Fibroblast of lung (primary cell): ENCODE data around the gene LCA5. TPM values are rescaled to one million over a fixed set of nuclear protein-coding genes. Genes with fewer than 3 reads are reported as not detected.
A peak's percentile ranks its signal among the peaks of the same experiment; 100 is the strongest.

Experiments used
- DNase-seq, 2 donors: peaks; one replicate each; pipeline versions ENCODE4 v3.0.0 to v3.0.0-alpha.2; 2010; ENCODE audit warnings: low read depth in 2 of 2
- H2AFZ ChIP-seq: 2 replicates; pipeline ENCODE4 v1.5.1; 2012; ENCODE audit warnings: low read length, control low read depth, inconsistent platforms
- H3K27ac ChIP-seq: 2 replicates; pipeline ENCODE4 v1.5.1; 2011; ENCODE audit warnings: low read length, control low read depth; ENCODE audit not compliant: insufficient read depth
- H3K27me3 ChIP-seq: 2 replicates; pipeline ENCODE4 v1.5.1; 2011; ENCODE audit warnings: mild to moderate bottlenecking, low read length; ENCODE audit not compliant: control insufficient read depth, insufficient read depth
- H3K36me3 ChIP-seq: 2 replicates; pipeline ENCODE4 v1.5.1; 2011; ENCODE audit warnings: low read length; ENCODE audit not compliant: control insufficient read depth, insufficient read depth
- H3K4me1 ChIP-seq: 2 replicates; pipeline ENCODE4 v1.5.1; 2011; ENCODE audit warnings: low read length; ENCODE audit not compliant: control insufficient read depth, insufficient read depth; ENCODE audit errors: extremely low read depth
- H3K4me2 ChIP-seq: 2 replicates; pipeline ENCODE4 v1.5.1; 2011; ENCODE audit warnings: low read length, control low read depth; ENCODE audit not compliant: insufficient read depth; ENCODE audit errors: extremely low read depth
- H3K4me3 ChIP-seq, 4 experiments: fragments of 200-600 bp in 1 of 4; sonication (generic) in 1 of 4; replicated peaks in 1 of 4; 2 replicates each; pipeline ENCODE4 v1.5.1; 2011 to 2016; ENCODE audit warnings: low read length in 4 of 4, low read depth in 3 of 4, mild to moderate bottlenecking in 3 of 4, control low read depth in 2 of 4, inconsistent platforms in 1 of 4, mixed read lengths in 1 of 4; ENCODE audit not compliant: insufficient read depth in 1 of 4; ENCODE audit errors: control extremely low read depth in 1 of 4
- H3K79me2 ChIP-seq: 2 replicates; pipeline ENCODE4 v1.5.1; 2012; ENCODE audit warnings: mild to moderate bottlenecking, low read length, inconsistent platforms; ENCODE audit not compliant: control insufficient read depth, insufficient read depth
- H3K9ac ChIP-seq: 2 replicates; pipeline ENCODE4 v1.5.1; 2011; ENCODE audit warnings: mild to moderate bottlenecking, low read length, control low read depth; ENCODE audit not compliant: insufficient read depth
- H3K9me3 ChIP-seq: 2 replicates; pipeline ENCODE4 v1.5.1; 2012; ENCODE audit warnings: low read depth, low read length; ENCODE audit not compliant: control insufficient read depth, insufficient read depth
- H4K20me1 ChIP-seq: 2 replicates; pipeline ENCODE4 v1.5.1; 2011; ENCODE audit warnings: low read length; ENCODE audit not compliant: control insufficient read depth, insufficient read depth; ENCODE audit errors: extremely low read depth
- EZH2 ChIP-seq: IDR thresholded peaks from 2 replicates; pipeline ENCODE4 v1.5.1; 2012; ENCODE audit warnings: low read length, control low read depth, mild to moderate bottlenecking; ENCODE audit errors: missing control alignments
- polyA plus RNA-seq, 2 donors: library from polyadenylated mRNA; depleted of rRNA in 1 of 2; stranded (reverse) in 1 of 2; unstranded in 1 of 2; fragments of >200 nt; gene quantifications; 2 replicates each; pipeline ENCODE4 v1.2.1, GENCODE V29; 2011 to 2012; ENCODE audit warnings: missing spikeins in 1 of 2
- total RNA-seq: library from RNA; depleted of rRNA; stranded (reverse); fragments of >200 nt; gene quantifications from 2 replicates; pipeline ENCODE4 v1.2.1, GENCODE V29; 2014
- TF ChIP-seq, protein P1 (sequence below), 2 donors: IDR thresholded peaks in 1 of 2; conservative IDR thresholded peaks in 1 of 2; 1 replicate in 1 of 2; 2 replicates in 1 of 2; pipeline ENCODE4 v1.5.1; 2011 to 2012; ENCODE audit warnings: low read length in 2 of 2, control low read depth in 1 of 2, inconsistent platforms in 1 of 2, low read depth in 1 of 2, mild to moderate bottlenecking in 1 of 2

The LCA5 gene
- total and polyA plus RNA-seq, 2 donors (not counting 1 experiment from before 2014, with no cell fraction given) = 3.3 to 7.8 TPM

DNA sequence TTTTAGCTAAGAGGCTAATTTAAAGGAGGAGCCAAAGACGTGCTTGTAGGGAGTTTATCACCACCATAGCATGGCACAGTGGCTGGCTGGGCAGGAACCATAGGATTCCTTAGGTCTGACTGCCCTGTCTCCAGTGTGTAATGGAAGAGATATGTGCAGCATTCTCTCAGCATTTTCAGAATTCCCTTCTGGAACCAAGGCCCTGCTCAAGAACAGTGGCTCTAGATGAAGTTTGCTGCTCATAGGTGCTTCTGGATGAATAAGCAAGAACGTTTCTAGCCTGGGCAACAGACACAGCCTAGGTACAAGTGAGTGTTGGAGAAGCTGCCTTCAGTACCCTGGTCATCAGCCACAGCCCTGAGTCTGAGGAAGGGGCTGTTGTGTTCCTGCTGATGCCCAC lies 69.1 kb downstream of the LCA5 start:
- Histone ChIP-seq H3K4me3 (no peak overlapping the region), H3K9ac (no peak overlapping the region), H3K4me1 (no peaks in the 10 kb centered on the region), H3K9me3 (no peaks in the 10 kb centered on the region), H3K27me3 (no peaks in the 10 kb centered on the region), H4K20me1 (no peaks in the 10 kb centered on the region), H3K36me3 (no peaks in the 10 kb centered on the region), H2AFZ (no peak overlapping the region), H3K79me2 (no peaks in the 10 kb centered on the region), H3K4me2 (no peak overlapping the region), H3K27ac (no peak overlapping the region)
- DNase-seq = peak in 1 of 2 donors; percentile 75
- TF ChIP-seq EZH2 = no peak
- TF ChIP-seq, protein P1, sequence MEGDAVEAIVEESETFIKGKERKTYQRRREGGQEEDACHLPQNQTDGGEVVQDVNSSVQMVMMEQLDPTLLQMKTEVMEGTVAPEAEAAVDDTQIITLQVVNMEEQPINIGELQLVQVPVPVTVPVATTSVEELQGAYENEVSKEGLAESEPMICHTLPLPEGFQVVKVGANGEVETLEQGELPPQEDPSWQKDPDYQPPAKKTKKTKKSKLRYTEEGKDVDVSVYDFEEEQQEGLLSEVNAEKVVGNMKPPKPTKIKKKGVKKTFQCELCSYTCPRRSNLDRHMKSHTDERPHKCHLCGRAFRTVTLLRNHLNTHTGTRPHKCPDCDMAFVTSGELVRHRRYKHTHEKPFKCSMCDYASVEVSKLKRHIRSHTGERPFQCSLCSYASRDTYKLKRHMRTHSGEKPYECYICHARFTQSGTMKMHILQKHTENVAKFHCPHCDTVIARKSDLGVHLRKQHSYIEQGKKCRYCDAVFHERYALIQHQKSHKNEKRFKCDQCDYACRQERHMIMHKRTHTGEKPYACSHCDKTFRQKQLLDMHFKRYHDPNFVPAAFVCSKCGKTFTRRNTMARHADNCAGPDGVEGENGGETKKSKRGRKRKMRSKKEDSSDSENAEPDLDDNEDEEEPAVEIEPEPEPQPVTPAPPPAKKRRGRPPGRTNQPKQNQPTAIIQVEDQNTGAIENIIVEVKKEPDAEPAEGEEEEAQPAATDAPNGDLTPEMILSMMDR (conservative IDR thresholded peaks at IDR 0.05 in 1 of 2, IDR thresholded peaks at IDR 0.05 in 1 of 2; ENCODE audit: low read depth in 1 of 2, low read length in 2 of 2) = no peak

DNA sequence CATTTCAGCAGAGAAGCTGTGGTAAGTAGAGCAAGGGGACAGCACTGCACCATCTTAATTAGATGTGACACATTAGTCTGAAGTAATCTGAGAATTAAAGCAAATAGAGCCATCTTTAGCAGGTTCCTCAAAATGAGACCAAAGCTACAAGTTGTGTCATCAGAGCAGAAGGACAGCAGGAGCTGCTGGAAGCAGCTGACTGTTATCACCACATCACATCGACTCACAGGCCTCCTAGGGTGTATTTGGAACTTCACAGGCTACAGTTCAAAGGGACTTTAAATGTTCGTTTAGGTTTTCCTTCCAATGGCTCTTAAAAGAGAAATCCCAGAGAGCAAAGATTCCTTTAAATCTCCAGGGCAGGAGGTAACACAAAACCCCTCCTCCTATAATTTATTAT lies 69.5 kb downstream of the LCA5 start:
- H3K79me2 ChIP-seq = no peaks in the 10 kb centered on the region
- TF ChIP-seq, protein P1 (conservative IDR thresholded peaks at IDR 0.05 in 1 of 2, IDR thresholded peaks at IDR 0.05 in 1 of 2; ENCODE audit: low read depth in 1 of 2, low read length in 2 of 2) = no peak
- no peak for TF ChIP-seq EZH2
- no peaks in the 10 kb centered on the region for H3K36me3 ChIP-seq
- no peaks in the 10 kb centered on the region for H3K27me3 ChIP-seq
- H3K9me3 ChIP-seq = no peaks in the 10 kb centered on the region
- DNase-seq = peak; percentile 10 to 13
- H3K9ac ChIP-seq = no peak overlapping the region
- H3K4me2 ChIP-seq = no peak overlapping the region
- no peak overlapping the region for H3K4me3 ChIP-seq
- H4K20me1 ChIP-seq = no peaks in the 10 kb centered on the region
- H3K4me1 ChIP-seq = no peaks in the 10 kb centered on the region
- H3K27ac ChIP-seq = no peak overlapping the region
- H2AFZ ChIP-seq = no peak overlapping the region

DNA sequence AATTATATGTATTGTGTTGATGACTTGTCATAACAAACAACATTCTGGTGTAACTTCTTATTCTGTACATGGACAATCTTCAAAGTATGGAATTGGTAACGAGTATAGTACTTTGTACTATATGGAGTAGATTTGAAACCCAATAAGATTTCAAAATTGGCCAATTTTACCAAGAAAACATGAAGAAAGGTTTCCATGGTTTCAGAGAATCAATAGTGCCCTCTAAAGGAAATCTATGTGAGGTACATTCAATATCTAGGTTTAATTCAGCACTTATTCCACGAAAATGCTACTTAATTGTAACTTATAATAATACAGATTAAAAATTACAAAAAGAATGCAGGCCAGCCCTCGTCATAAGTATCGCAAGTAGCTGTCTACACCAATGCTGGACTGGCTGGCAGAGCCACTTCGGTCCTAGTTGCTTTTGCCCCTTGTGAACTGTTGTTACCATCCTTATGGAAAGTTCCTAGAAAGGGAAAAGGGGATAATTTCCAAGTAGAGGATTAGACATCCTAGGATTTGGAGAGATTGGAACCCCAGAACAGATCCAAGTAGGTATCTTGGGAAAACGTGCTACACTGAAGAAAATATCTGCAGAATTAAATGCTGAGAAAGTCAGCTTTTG lies 70.9 kb downstream of the LCA5 start:
- H3K4me3 ChIP-seq = no peak overlapping the region
- no peaks in the 10 kb centered on the region for H4K20me1 ChIP-seq
- H3K9me3 ChIP-seq = no peaks in the 10 kb centered on the region
- H3K9ac ChIP-seq = no peak overlapping the region
- H3K4me1 ChIP-seq = no peaks in the 10 kb centered on the region
- TF ChIP-seq EZH2 = no peak
- TF ChIP-seq, protein P1 (conservative IDR thresholded peaks at IDR 0.05 in 1 of 2, IDR thresholded peaks at IDR 0.05 in 1 of 2; ENCODE audit: low read depth in 1 of 2, low read length in 2 of 2) = peak; percentile 23 to 51
- no peak overlapping the region for H3K27ac ChIP-seq
- peak; percentile 11 to 74 for DNase-seq
- H3K79me2 ChIP-seq = no peaks in the 10 kb centered on the region
- H3K27me3 ChIP-seq = no peaks in the 10 kb centered on the region
- H3K36me3 ChIP-seq = no peaks in the 10 kb centered on the region
- no peak overlapping the region for H3K4me2 ChIP-seq
- no peak overlapping the region for H2AFZ ChIP-seq
